Measurements from ENCODE around the gene SERPINB11.

SERPINB11 gene

GRCh38 chr18:63686871-63687270 lies 15.9 kb upstream of the SERPINB11 start:
- H3K9me3 ChIP-seq (ENCODE audit: control insufficient read depth, insufficient read depth, low read length) = no peaks in the 10 kb centered on the region
- H3K9ac ChIP-seq (ENCODE audit: low read depth, low read length) = no peak overlapping the region
- H3K4me1 ChIP-seq (ENCODE audit: control insufficient read depth, insufficient read depth, low read length) = peaks cover 11% of the 10 kb centered on the region
- no peaks in the 10 kb centered on the region for H3K27me3 ChIP-seq (ENCODE audit: control insufficient read depth, insufficient read depth, low read length)
- no peaks in the 10 kb centered on the region for H3K36me3 ChIP-seq (ENCODE audit: control insufficient read depth, insufficient read depth, low read length)
- no peak overlapping the region for H3K4me3 ChIP-seq (ENCODE audit: low read depth, low read length)

- Histone ChIP-seq H3K27me3 (ENCODE audit: control insufficient read depth, insufficient read depth, low read length) (no peaks in the 10 kb centered on the region), H3K9me3 (ENCODE audit: control insufficient read depth, insufficient read depth, low read length) (no peaks in the 10 kb centered on the region), H3K4me1 (ENCODE audit: control insufficient read depth, insufficient read depth, low read length) (peaks cover 3% of the 10 kb centered on the region)
Measured at GRCh38 chr18:63689064-63689463, 13.7 kb upstream of the SERPINB11 start.

GRCh38 chr18:63697097-63697660 lies 5.6 kb upstream of the SERPINB11 start:
- H3K27me3 ChIP-seq (ENCODE audit: control insufficient read depth, insufficient read depth, low read length) = no peaks in the 10 kb centered on the region
- H3K36me3 ChIP-seq (ENCODE audit: control insufficient read depth, insufficient read depth, low read length) = no peaks in the 10 kb centered on the region
- no peaks in the 10 kb centered on the region for H3K4me1 ChIP-seq (ENCODE audit: control insufficient read depth, insufficient read depth, low read length)
- H3K9ac ChIP-seq (ENCODE audit: low read depth, low read length) = no peak overlapping the region
- H3K4me3 ChIP-seq (ENCODE audit: low read depth, low read length) = no peak overlapping the region
- H3K9me3 ChIP-seq (ENCODE audit: control insufficient read depth, insufficient read depth, low read length) = no peaks in the 10 kb centered on the region

More at GRCh38 chr18:63689064-63689463, 13.7 kb upstream of the SERPINB11 start:
- H3K9ac ChIP-seq (ENCODE audit: low read depth, low read length) = no peak overlapping the region
- H3K4me3 ChIP-seq (ENCODE audit: low read depth, low read length) = no peak overlapping the region
- H3K36me3 ChIP-seq (ENCODE audit: control insufficient read depth, insufficient read depth, low read length) = no peaks in the 10 kb centered on the region

- Histone ChIP-seq H3K36me3 (ENCODE audit: control insufficient read depth, insufficient read depth, low read length) (no peaks in the 10 kb centered on the region), H3K27me3 (ENCODE audit: control insufficient read depth, insufficient read depth, low read length) (no peaks in the 10 kb centered on the region), H3K4me3 (ENCODE audit: low read depth, low read length) (no peak overlapping the region), H3K4me1 (ENCODE audit: control insufficient read depth, insufficient read depth, low read length) (no peaks in the 10 kb centered on the region), H3K9ac (ENCODE audit: low read depth, low read length) (no peak overlapping the region), H3K9me3 (ENCODE audit: control insufficient read depth, insufficient read depth, low read length) (no peaks in the 10 kb centered on the region)
Measured at GRCh38 chr18:63700501-63700900, 2.3 kb upstream of the SERPINB11 start.

GRCh38 chr18:63701952-63702351 lies 808 bp upstream of the SERPINB11 start:
- Histone ChIP-seq H3K4me3 (ENCODE audit: low read depth, low read length) (no peak overlapping the region), H3K9me3 (ENCODE audit: control insufficient read depth, insufficient read depth, low read length) (no peaks in the 10 kb centered on the region), H3K4me1 (ENCODE audit: control insufficient read depth, insufficient read depth, low read length) (no peaks in the 10 kb centered on the region), H3K27me3 (ENCODE audit: control insufficient read depth, insufficient read depth, low read length) (no peaks in the 10 kb centered on the region), H3K9ac (ENCODE audit: low read depth, low read length) (no peak overlapping the region), H3K36me3 (ENCODE audit: control insufficient read depth, insufficient read depth, low read length) (no peaks in the 10 kb centered on the region)

DNA sequence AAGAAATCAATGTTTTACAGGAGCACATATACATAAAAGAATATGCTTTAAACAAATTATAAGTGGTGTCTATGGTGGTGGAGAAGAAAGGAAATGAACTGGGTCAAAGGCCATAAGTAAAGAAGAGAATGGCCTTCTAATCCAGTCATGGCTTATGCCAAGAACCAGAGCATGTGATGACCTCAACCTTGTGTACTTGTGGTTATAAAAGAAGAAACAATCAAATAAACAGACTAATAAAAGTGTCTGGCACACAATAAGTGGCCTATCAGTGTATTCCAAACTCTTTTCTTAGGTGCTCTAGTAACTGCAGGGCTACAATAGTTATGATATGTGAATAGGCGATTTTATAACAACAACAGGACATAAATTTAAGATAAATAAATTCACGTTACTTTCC lies 2.6 kb downstream of the SERPINB11 start:
- Histone ChIP-seq H3K9ac (ENCODE audit: low read depth, low read length) (no peak overlapping the region), H3K9me3 (ENCODE audit: control insufficient read depth, insufficient read depth, low read length) (no peaks in the 10 kb centered on the region), H3K36me3 (ENCODE audit: control insufficient read depth, insufficient read depth, low read length) (no peaks in the 10 kb centered on the region), H3K4me3 (ENCODE audit: low read depth, low read length) (no peak overlapping the region), H3K4me1 (ENCODE audit: control insufficient read depth, insufficient read depth, low read length) (no peaks in the 10 kb centered on the region), H3K27me3 (ENCODE audit: control insufficient read depth, insufficient read depth, low read length) (no peaks in the 10 kb centered on the region)

GRCh38 chr18:63707816-63708215 lies 5.1 kb downstream of the SERPINB11 start:
- Histone ChIP-seq H3K4me1 (ENCODE audit: control insufficient read depth, insufficient read depth, low read length) (no peaks in the 10 kb centered on the region), H3K4me3 (ENCODE audit: low read depth, low read length) (no peak overlapping the region), H3K27me3 (ENCODE audit: control insufficient read depth, insufficient read depth, low read length) (no peaks in the 10 kb centered on the region), H3K36me3 (ENCODE audit: control insufficient read depth, insufficient read depth, low read length) (no peaks in the 10 kb centered on the region), H3K9me3 (ENCODE audit: control insufficient read depth, insufficient read depth, low read length) (no peaks in the 10 kb centered on the region), H3K9ac (ENCODE audit: low read depth, low read length) (no peak overlapping the region)

DNA sequence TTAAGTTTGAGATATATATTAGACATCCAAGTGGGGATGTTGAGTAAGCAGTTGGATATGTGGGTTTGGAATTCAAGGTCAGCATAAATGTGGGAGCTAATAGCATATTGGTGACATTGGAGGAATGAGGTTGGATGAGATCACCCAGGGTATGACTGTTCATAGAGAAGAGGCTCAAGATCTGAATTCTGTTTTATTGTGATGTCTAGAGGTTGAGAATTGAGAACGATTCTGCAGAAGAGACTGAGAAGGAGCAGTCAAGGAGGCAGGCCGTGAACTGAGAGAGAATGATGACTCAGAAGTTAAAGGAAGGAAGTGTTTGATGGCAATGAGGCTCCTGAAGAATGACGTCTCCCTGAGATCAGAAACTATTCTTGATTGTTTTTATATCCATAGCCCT lies 5.9 kb downstream of the SERPINB11 start:
- H3K27me3 ChIP-seq (ENCODE audit: control insufficient read depth, insufficient read depth, low read length) = no peaks in the 10 kb centered on the region
- H3K9ac ChIP-seq (ENCODE audit: low read depth, low read length) = no peak overlapping the region
- H3K36me3 ChIP-seq (ENCODE audit: control insufficient read depth, insufficient read depth, low read length) = no peaks in the 10 kb centered on the region
- no peaks in the 10 kb centered on the region for H3K9me3 ChIP-seq (ENCODE audit: control insufficient read depth, insufficient read depth, low read length)
- H3K4me3 ChIP-seq (ENCODE audit: low read depth, low read length) = no peak overlapping the region
- H3K4me1 ChIP-seq (ENCODE audit: control insufficient read depth, insufficient read depth, low read length) = no peaks in the 10 kb centered on the region

- H3K4me1 ChIP-seq (ENCODE audit: control insufficient read depth, insufficient read depth, low read length) = no peaks in the 10 kb centered on the region
- H3K9me3 ChIP-seq (ENCODE audit: control insufficient read depth, insufficient read depth, low read length) = no peaks in the 10 kb centered on the region
- H3K36me3 ChIP-seq (ENCODE audit: control insufficient read depth, insufficient read depth, low read length) = no peaks in the 10 kb centered on the region
- H3K9ac ChIP-seq (ENCODE audit: low read depth, low read length) = no peak overlapping the region
- no peak overlapping the region for H3K4me3 ChIP-seq (ENCODE audit: low read depth, low read length)
- H3K27me3 ChIP-seq (ENCODE audit: control insufficient read depth, insufficient read depth, low read length) = no peaks in the 10 kb centered on the region
Measured at GRCh38 chr18:63725682-63726480, 23.1 kb downstream of the SERPINB11 start.

DNA sequence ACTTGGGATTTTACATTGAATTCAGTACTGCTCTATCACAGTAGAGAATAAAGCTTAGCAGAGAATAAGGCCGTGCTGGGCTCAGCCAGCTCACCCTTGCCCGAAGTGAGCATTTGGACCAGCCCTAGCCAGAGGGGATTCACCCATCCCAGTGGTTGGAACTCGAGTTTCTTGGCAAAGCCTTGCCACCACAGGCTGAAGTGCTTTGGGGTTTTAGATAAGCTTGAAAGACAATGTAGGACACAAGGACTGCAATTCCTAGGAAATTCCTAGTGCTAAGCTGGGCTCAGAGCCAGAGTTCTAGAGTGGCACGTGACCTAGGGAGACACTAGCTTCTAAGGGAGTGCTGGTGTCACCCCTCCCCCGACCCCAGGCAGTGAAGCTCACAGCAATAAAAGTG lies 28.0 kb downstream of the SERPINB11 start:
- H3K4me3 ChIP-seq (ENCODE audit: low read depth, low read length) = no peak overlapping the region
- no peak overlapping the region for H3K9ac ChIP-seq (ENCODE audit: low read depth, low read length)

GRCh38 chr18:63731215-63731614 lies 28.5 kb downstream of the SERPINB11 start:
- H3K9me3 ChIP-seq (ENCODE audit: control insufficient read depth, insufficient read depth, low read length) = no peaks in the 10 kb centered on the region
- no peaks in the 10 kb centered on the region for H3K36me3 ChIP-seq (ENCODE audit: control insufficient read depth, insufficient read depth, low read length)
- no peaks in the 10 kb centered on the region for H3K4me1 ChIP-seq (ENCODE audit: control insufficient read depth, insufficient read depth, low read length)
- no peaks in the 10 kb centered on the region for H3K27me3 ChIP-seq (ENCODE audit: control insufficient read depth, insufficient read depth, low read length)
- no peak overlapping the region for H3K9ac ChIP-seq (ENCODE audit: low read depth, low read length)
- no peak overlapping the region for H3K4me3 ChIP-seq (ENCODE audit: low read depth, low read length)

More for the DNA sequence above, 28.0 kb downstream of the SERPINB11 start:
- Histone ChIP-seq H3K27me3 (ENCODE audit: control insufficient read depth, insufficient read depth, low read length) (no peaks in the 10 kb centered on the region), H3K4me1 (ENCODE audit: control insufficient read depth, insufficient read depth, low read length) (no peaks in the 10 kb centered on the region), H3K9me3 (ENCODE audit: control insufficient read depth, insufficient read depth, low read length) (no peaks in the 10 kb centered on the region), H3K36me3 (ENCODE audit: control insufficient read depth, insufficient read depth, low read length) (no peaks in the 10 kb centered on the region)

DNA sequence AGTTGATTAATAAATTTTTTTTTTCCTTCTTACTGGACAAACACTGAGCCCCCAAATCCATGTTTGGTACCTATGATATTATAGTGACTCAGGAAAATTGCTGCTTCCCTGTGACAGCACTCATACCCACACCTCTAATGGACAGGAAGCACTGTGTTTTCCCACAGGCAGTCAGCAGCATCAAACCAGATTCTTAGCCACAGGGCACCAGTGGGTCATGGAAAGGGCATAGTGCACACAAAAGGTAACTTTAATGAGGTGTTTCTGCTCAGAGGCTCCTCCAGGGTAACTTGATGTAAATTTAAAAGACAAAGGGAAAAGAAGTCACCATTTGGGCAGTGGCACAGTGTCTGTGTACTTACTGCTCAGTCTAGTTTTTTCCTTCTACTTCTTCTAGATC lies 34.1 kb downstream of the SERPINB11 start:
- no peak overlapping the region for H3K4me3 ChIP-seq (ENCODE audit: low read depth, low read length)
- no peaks in the 10 kb centered on the region for H3K9me3 ChIP-seq (ENCODE audit: control insufficient read depth, insufficient read depth, low read length)
- H3K9ac ChIP-seq (ENCODE audit: low read depth, low read length) = no peak overlapping the region
- H3K36me3 ChIP-seq (ENCODE audit: control insufficient read depth, insufficient read depth, low read length) = no peaks in the 10 kb centered on the region
- H3K27me3 ChIP-seq (ENCODE audit: control insufficient read depth, insufficient read depth, low read length) = no peaks in the 10 kb centered on the region
- no peaks in the 10 kb centered on the region for H3K4me1 ChIP-seq (ENCODE audit: control insufficient read depth, insufficient read depth, low read length)
